SK-N-MC (cell line): ENCODE measurements around the gene ALX4.

ENCODE experiments used
- EZH2 ChIP-seq: fragments of 200-600 bp; sonication (generic); IDR thresholded peaks from one replicate; pipeline ENCODE4 v1.6.1; 2017; ENCODE audit warnings: antibody characterized with exemption
- FOXP2 ChIP-seq: optimal IDR thresholded peaks from 2 replicates; pipeline ENCODE3; 2011; ENCODE audit warnings: mild to moderate bottlenecking, moderate library complexity; ENCODE audit not compliant: insufficient read depth; ENCODE audit errors: extremely low read length, control extremely low read depth
- POLR2AphosphoS5 ChIP-seq: IDR thresholded peaks from 2 replicates; pipeline ENCODE4 v1.6.1; 2012; ENCODE audit warnings: mild to moderate bottlenecking, low read depth, low read length, borderline replicate concordance

DNA sequence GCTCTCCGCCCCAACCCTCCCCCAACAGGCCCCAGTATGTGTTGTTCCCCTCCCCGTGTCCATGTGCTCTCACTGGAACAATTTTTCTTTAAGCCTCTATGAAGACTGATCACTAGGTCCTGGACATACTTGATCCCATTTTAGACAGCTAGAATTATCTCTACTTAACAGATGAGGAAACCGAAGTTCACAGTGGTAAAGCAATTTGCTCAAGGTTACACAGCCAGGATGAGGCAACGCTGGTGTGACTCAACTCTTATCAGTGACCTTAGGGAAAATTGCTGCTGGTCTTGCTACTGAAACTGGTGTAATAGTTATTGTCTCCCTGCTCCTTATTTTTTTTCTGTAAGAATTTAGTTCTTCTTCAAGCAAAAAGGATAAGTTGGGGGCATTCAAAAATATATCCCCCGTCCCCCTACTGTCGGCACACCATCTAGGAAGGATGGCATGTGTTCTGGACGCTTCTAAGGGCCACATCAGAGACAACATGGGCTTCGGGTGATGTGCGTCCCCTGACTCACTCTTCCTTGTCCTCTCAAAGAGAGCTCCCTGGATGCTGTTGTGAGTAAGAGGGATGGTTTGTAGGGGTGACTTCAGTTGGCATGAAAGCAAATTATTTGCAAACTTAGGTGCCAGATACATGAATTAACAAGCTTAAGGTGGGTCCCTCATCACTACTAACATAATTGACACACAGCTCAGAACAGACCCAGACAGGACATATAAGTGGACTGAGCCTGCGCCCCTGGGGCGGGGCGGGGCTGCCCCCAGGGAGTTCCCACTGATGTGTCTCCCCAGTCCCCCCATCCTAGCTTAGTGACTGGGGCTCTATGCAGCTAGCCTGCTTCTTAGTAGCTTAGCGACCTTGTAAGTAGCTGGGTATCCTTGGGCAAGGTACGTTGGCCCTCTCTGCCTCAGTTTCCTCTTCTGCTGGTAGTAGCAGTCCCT, 23.6 kb upstream of the ALX4 start:
- TF ChIP-seq POLR2AphosphoS5 (no peak), EZH2 (no peak), FOXP2 (no peak)
